GM21423 (cell line): ENCODE results near the gene OGDH.
"Not testable (repeated sequence)": the region's sequence is repeated elsewhere in the genome, so short reads cannot be mapped to it uniquely, and the experiment has no call there.

ENCODE experiments used
- ATAC-seq: cut with Tn5 transposase; IDR thresholded peaks from one replicate; pipeline ENCODE4 v1.9.1; 2021; ENCODE audit warnings: mild to moderate bottlenecking, moderate library complexity; ENCODE audit not compliant: unreplicated experiment

Gene OGDH

GRCh38 chr7:44580945-44581878, 25.2 kb upstream of the OGDH start:
- peak; percentile 28 for ATAC-seq

- ATAC-seq = peak; percentile 81
Observed at GRCh38 chr7:44581879-44582603, 24.4 kb upstream of the OGDH start, which contains the start of gene TMED4. Gene TMED4 (minus strand): TSS chr7:44582231. CDS start chr7:44582206, 25 bp downstream.

GRCh38 chr7:44583146-44583865, 23.1 kb upstream of the OGDH start:
- no peak for ATAC-seq

- ATAC-seq = no peak
Observed at GRCh38 chr7:44587843-44588711, 18.4 kb upstream of the OGDH start.

GRCh38 chr7:44590910-44591309, 15.5 kb upstream of the OGDH start:
- ATAC-seq = no peak

- ATAC-seq = no peak
Observed at GRCh38 chr7:44595934-44596635, 10.3 kb upstream of the OGDH start.

- not testable (repeated sequence) for ATAC-seq
Observed at GRCh38 chr7:44597181-44597580, 9.2 kb upstream of the OGDH start.

- no peak for ATAC-seq
Observed at GRCh38 chr7:44599222-44599621, 7.2 kb upstream of the OGDH start.

GRCh38 chr7:44602576-44602910, 3.9 kb upstream of the OGDH start:
- ATAC-seq = no peak

- ATAC-seq = no peak
Observed at GRCh38 chr7:44603193-44603592, 3.2 kb upstream of the OGDH start.

- no peak for ATAC-seq
Observed at GRCh38 chr7:44604941-44605340, 1.5 kb upstream of the OGDH start.

- ATAC-seq = no peak
Observed at GRCh38 chr7:44607141-44608068, 978 bp downstream of the OGDH start.

GRCh38 chr7:44608916-44609648, 2.7 kb downstream of the OGDH start:
- no peak for ATAC-seq

- no peak for ATAC-seq
Observed at GRCh38 chr7:44609829-44610228, 3.4 kb downstream of the OGDH start.

- ATAC-seq = no peak
Observed at GRCh38 chr7:44615149-44615611, 8.8 kb downstream of the OGDH start.

GRCh38 chr7:44615793-44616192, 9.4 kb downstream of the OGDH start:
- ATAC-seq = no peak

- ATAC-seq = no peak
Observed at GRCh38 chr7:44616545-44616944, 10.1 kb downstream of the OGDH start.
